GM12878 (cell line): ENCODE results near the gene ITPR2. TPM values are rescaled to one million over a fixed set of nuclear protein-coding genes. Genes with fewer than 3 reads are reported as not detected.
A peak's percentile ranks its signal among the peaks of the same experiment; 100 is the strongest.

Experiments
- ATAC-seq: fragments of 200-7000 bp; cut with Tn5 transposase; 3 replicates; pipeline ENCODE4 v1.9.1; 2020; ENCODE audit warnings: mild to moderate bottlenecking, moderate library complexity
- BruUV-seq: library from RNA; stranded (reverse); fragments of 400-500 nt; replicated peaks from 2 replicates; lab custom pipeline; 2021; lab: Mats Ljungman, UMichigan
- CTCF ChIA-PET: fragments of 300-600 bp; sonication (Branson Sonifier 250); formaldehyde crosslinking; extraction: SDS; loops from one replicate; lab custom pipeline; 2021; ENCODE audit warnings: inconsistent platforms; lab: Yijun Ruan, JAX
- POLR2A ChIA-PET: fragments of 350-600 bp; formaldehyde crosslinking; extraction: SDS; loops from one replicate; lab custom pipeline; 2021; ENCODE audit warnings: inconsistent platforms; lab: Charles Lee
- RAD21 ChIA-PET: fragments of 300-600 bp; sonication (Branson Sonifier 250); formaldehyde crosslinking; loops from one replicate; lab custom pipeline; 2023; ENCODE audit warnings: antibody characterized with exemption; ENCODE audit not compliant: unreplicated experiment; lab: Charles Lee
- SMC1A ChIA-PET: fragments of 300-600 bp; sonication (Branson Sonifier 250); formaldehyde crosslinking; loops from one replicate; lab custom pipeline; 2023; ENCODE audit not compliant: unreplicated experiment, uncharacterized antibody; lab: Charles Lee
- DNase-seq: peaks from one replicate; pipeline ENCODE4 v3.0.0-alpha.2; 2011; ENCODE audit warnings: low read depth, low spot score
- FAIRE-seq: peaks from 3 replicates; lab custom pipeline; 2011; peaks lifted over from hg19 to GRCh38; lab: Jason Lieb, UNC
- H2AFZ ChIP-seq: 2 replicates; pipeline ENCODE4 v1.6.0; 2011; ENCODE audit warnings: low read depth, low read length, control low read depth; ENCODE audit not compliant: control insufficient read depth
- H3K27ac ChIP-seq: 2 replicates; pipeline ENCODE4 v1.5.1; 2011; ENCODE audit warnings: control low read depth; ENCODE audit not compliant: control insufficient read depth, insufficient read depth
- H3K27me3 ChIP-seq, 2 experiments: replicated peaks in 1 of 2; 2 replicates each; pipeline versions ENCODE4 v1.6.0 to v1.6.1; 2011; ENCODE audit warnings: low read length in 1 of 2; ENCODE audit not compliant: control insufficient read depth in 2 of 2, insufficient read depth in 2 of 2
- H3K36me3 ChIP-seq, 2 experiments: 2 replicates each; pipeline ENCODE4 v1.5.1; 2011; ENCODE audit warnings: low read length in 1 of 2; ENCODE audit not compliant: control insufficient read depth in 2 of 2, insufficient read depth in 2 of 2
- H3K4me1 ChIP-seq: 2 replicates; pipeline ENCODE4 v1.6.1; 2011; ENCODE audit warnings: mild to moderate bottlenecking, low read length, moderate library complexity, mixed read lengths; ENCODE audit not compliant: control insufficient read depth, insufficient read depth
- H3K4me2 ChIP-seq: 2 replicates; pipeline ENCODE4 v1.6.0; 2011; ENCODE audit warnings: control low read depth; ENCODE audit not compliant: control insufficient read depth, insufficient read depth
- H3K4me3 ChIP-seq: fragments of 200-600 bp; sonication (generic); 2 replicates; pipeline ENCODE4 v1.5.1; 2016
- H3K79me2 ChIP-seq: 2 replicates; pipeline ENCODE4 v1.6.0; 2011; ENCODE audit warnings: low read length; ENCODE audit not compliant: control insufficient read depth, insufficient read depth
- H3K9ac ChIP-seq: 2 replicates; pipeline ENCODE4 v1.8.0; 2011; ENCODE audit warnings: low read length, control low read depth, mixed read lengths; ENCODE audit not compliant: control insufficient read depth, insufficient read depth
- H3K9me3 ChIP-seq: replicated peaks from 3 replicates; pipeline ENCODE4 v1.5.1; 2011; ENCODE audit warnings: mild to moderate bottlenecking, low read length; ENCODE audit not compliant: control insufficient read depth, insufficient read depth
- H4K20me1 ChIP-seq: 2 replicates; pipeline ENCODE4 v1.6.0; 2011; ENCODE audit not compliant: control insufficient read depth, insufficient read depth
- ASH2L ChIP-seq: fragments of 300-600, 200-600 bp; sonication (generic); IDR thresholded peaks from 2 replicates; pipeline ENCODE4 v1.6.1; 2017; ENCODE audit warnings: low read depth, mild to moderate bottlenecking, borderline replicate concordance
- BCL3 ChIP-seq: IDR thresholded peaks from 2 replicates; pipeline ENCODE4 v1.6.1; 2011; ENCODE audit warnings: borderline replicate concordance, low read depth, mild to moderate bottlenecking, moderate library complexity, low read length; ENCODE audit not compliant: insufficient read depth, poor library complexity, severe bottlenecking
- BHLHE40 ChIP-seq, 2 experiments: fragments of 450-650 bp in 1 of 2; IDR thresholded peaks; 2 replicates each; pipeline ENCODE4 v1.6.1; 2011 to 2017; ENCODE audit warnings: low read depth in 2 of 2, borderline replicate concordance in 1 of 2, improper control_type of control experiment in 1 of 2, low read length in 1 of 2, mild to moderate bottlenecking in 1 of 2
- CHD4 ChIP-seq: fragments of 200-600 bp; sonication (generic); IDR thresholded peaks from 2 replicates; pipeline ENCODE4 v1.6.1; 2016; ENCODE audit warnings: mild to moderate bottlenecking
- CTCF ChIP-seq, 3 experiments: IDR thresholded peaks in 2 of 3; conservative IDR thresholded peaks in 1 of 3; 2 replicates each; pipeline ENCODE4 v1.5.1; 2011; ENCODE audit warnings: low read depth in 3 of 3, low read length in 3 of 3, mild to moderate bottlenecking in 3 of 3, control low read depth in 2 of 3, moderate library complexity in 2 of 3, inconsistent platforms in 1 of 3, mixed read lengths in 1 of 3; ENCODE audit not compliant: control insufficient read depth in 2 of 3, insufficient read depth in 1 of 3; ENCODE audit errors: extremely low read depth in 1 of 3
- ELK1 ChIP-seq: IDR thresholded peaks from 2 replicates; pipeline ENCODE4 v1.6.1; 2012; ENCODE audit warnings: low read depth, low read length, improper control_type of control experiment
- EP300 ChIP-seq, 2 experiments: fragments of 150-350 bp in 1 of 2; IDR thresholded peaks; 2 replicates each; pipeline ENCODE4 v1.6.1; 2011 to 2012; ENCODE audit warnings: low read depth in 2 of 2, low read length in 2 of 2, borderline replicate concordance in 1 of 2, improper control_type of control experiment in 1 of 2, inconsistent platforms in 1 of 2; ENCODE audit not compliant: control insufficient read depth in 1 of 2
- HDGF ChIP-seq: fragments of 450-650 bp; IDR thresholded peaks from 2 replicates; pipeline ENCODE4 v1.6.1; 2016; ENCODE audit warnings: antibody characterized with exemption
- IRF4 ChIP-seq: IDR thresholded peaks from 2 replicates; pipeline ENCODE4 v1.6.1; 2011; ENCODE audit warnings: low read depth, low read length
- JUNB ChIP-seq: IDR thresholded peaks from 2 replicates; pipeline ENCODE4 v1.6.1; 2016; ENCODE audit warnings: antibody characterized with exemption, mild to moderate bottlenecking
- MEF2B ChIP-seq: fragments of 450-650 bp; IDR thresholded peaks from 2 replicates; pipeline ENCODE4 v1.6.1; 2018; ENCODE audit warnings: mild to moderate bottlenecking, moderate library complexity; ENCODE audit not compliant: partially characterized antibody, poor library complexity, severe bottlenecking
- SIX5 ChIP-seq: IDR thresholded peaks from 2 replicates; pipeline ENCODE4 v1.6.1; 2011; ENCODE audit warnings: mild to moderate bottlenecking, low read depth, low read length, moderate library complexity; ENCODE audit not compliant: severe bottlenecking
- SREBF2 ChIP-seq: IDR thresholded peaks from 2 replicates; pipeline ENCODE4 v1.6.1; 2012; ENCODE audit warnings: mild to moderate bottlenecking, low read length
- STAT1 ChIP-seq: fragments of 450-650 bp; conservative IDR thresholded peaks from 2 replicates; pipeline ENCODE4 v1.6.1; 2014; ENCODE audit warnings: antibody characterized with exemption, mild to moderate bottlenecking
- ZBTB11 ChIP-seq: fragments of 450-650 bp; formaldehyde crosslinking; IDR thresholded peaks from 2 replicates; pipeline ENCODE4 v1.5.0; 2022; ENCODE audit warnings: mild to moderate bottlenecking, missing genetic modification characterization
- WGBS: methylation state at CpG from one replicate; pipeline ENCODE4 v1.1.6; 2016; ENCODE audit warnings: low lambda C conversion rate; ENCODE audit not compliant: insufficient replicate concordance, insufficient coverage; ENCODE audit errors: missing lambda C conversion rate; 5-methylcytosine and 5-hydroxymethylcytosine counted together
- in situ Hi-C: fragments of 300-500 bp; cut with MboI; formaldehyde crosslinking; loops from 9 replicates; pipeline ENCODE4 v1.14.3; 2018; ENCODE audit warnings: mixed read lengths
- intact Hi-C: fragments of 100-400 bp; cut with micrococcal nuclease; formaldehyde crosslinking; loops from one replicate; pipeline ENCODE4 v1.14.2; 2022; ENCODE audit not compliant: unreplicated experiment
- polyA plus RNA-seq, 11 experiments: library from polyadenylated mRNA; depleted of rRNA in 4 of 11; unstranded in 6 of 11; stranded (reverse) in 5 of 11; fragments of >200 nt; fragmentation: Nextera tagmentation in 4 of 11; fragmentation: Illumina TruSeq in 1 of 11; extraction: Ambion mirVana in 4 of 11; extraction: Trizol in 1 of 11; gene quantifications; 1 replicate in 1 of 11; 2 replicates in 10 of 11; pipeline versions ENCODE4 v1.2.1 to v1.2.3, GENCODE V29; 2011 to 2016; ENCODE audit warnings: inconsistent platforms in 2 of 11, missing spikeins in 2 of 11, low read depth in 1 of 11
- total RNA-seq, 4 experiments: library from RNA; depleted of rRNA in 3 of 4; stranded (reverse); fragments of >200 nt in 3 of 4; fragmentation: Illumina TruSeq in 1 of 4; extraction: Trizol in 1 of 4; gene quantifications; 2 replicates each; pipeline versions ENCODE4 v1.2.1 to v1.2.3, GENCODE V29; 2013 to 2021

The ITPR2 gene
- total and polyA plus RNA-seq, 10 of the 15 experiments (the other 5 are each of a cell fraction or from before 2014, with no cell fraction given): 7.5 to 76.2 (median 47.1) TPM

- ATAC-seq (peak; percentile 93), FAIRE-seq (no peak), DNase-seq (no peak)
- 1% methylated on average over 5 of the region's 5 CpGs for WGBS
- H2AFZ ChIP-seq: peak overlapping the region; percentile 6
- no peaks in the 10 kb centered on the region for H3K79me2 ChIP-seq
- ChIA-PET SMC1A (interaction anchor here (1.0 to 8.9 kb wide), 18 partner anchors 11 to 219 kb away, joined by 3 to 132 read pairs (median 5); no protein-coding TSS in a partner anchor), CTCF (interaction anchor here (0.7 to 2.3 kb wide), 10 partner anchors 12 to 221 kb away, joined by 3 to 13 read pairs (median 4); no protein-coding TSS in a partner anchor), RAD21 (interaction anchor here (0.7 to 3.2 kb wide), 13 partner anchors 14 to 200 kb away, joined by 3 to 37 read pairs (median 3); no protein-coding TSS in a partner anchor), POLR2A (interaction anchor here (0.7 to 4.5 kb wide), 6 partner anchors 16 to 971 kb away, joined by 3 to 20 read pairs (median 4); no protein-coding TSS in a partner anchor)
- H3K27ac ChIP-seq: no peak overlapping the region
- no TSS peak for BruUV-seq
- peaks cover 14% of the 10 kb centered on the region for H3K4me1 ChIP-seq
- peak overlapping the region; percentile 9; the same call in 1 of the 2 replicates for H3K4me2 ChIP-seq
- H3K9me3 ChIP-seq: peaks cover 4% of the 10 kb centered on the region; the same call in 2 of the 3 replicates
- H3K27me3 ChIP-seq: no peaks in the 10 kb centered on the region
- H4K20me1 ChIP-seq: no peaks in the 10 kb centered on the region
- in situ Hi-C loops (no loop called here), intact Hi-C loops (no loop called here)
- H3K36me3 ChIP-seq: no peaks in the 10 kb centered on the region
- H3K9ac ChIP-seq: no peak overlapping the region
- no peak overlapping the region for H3K4me3 ChIP-seq
- TF ChIP-seq CTCF (IDR thresholded peaks at IDR 0.05 in 2 of 3, conservative IDR thresholded peaks at IDR 0.05 in 1 of 3; ENCODE audit: control insufficient read depth in 2 of 3, extremely low read depth in 1 of 3, insufficient read depth in 1 of 3, low read depth in 3 of 3, low read length in 3 of 3) (no peak), STAT1 (no peak), IRF4 (no peak), JUNB (no peak), MEF2B (peak; percentile 52), ZBTB11 (CRISPR knock-in tag) (no peak), BCL3 (peak; percentile 50), ELK1 (0 out of 2 replicates have a peak, but pooled peaks have one; percentile 27), SIX5 (no peak), ASH2L (no peak), SREBF2 (no peak), BHLHE40 (IDR thresholded peaks at IDR 0.05; ENCODE audit: borderline replicate concordance in 1 of 2, low read depth in 2 of 2, low read length in 1 of 2) (peak; percentile 63 to 82; a peak in 3 of 4 replicates), CHD4 (no peak), HDGF (no peak), EP300 (IDR thresholded peaks at IDR 0.05; ENCODE audit: borderline replicate concordance in 1 of 2, control insufficient read depth in 1 of 2, low read depth in 2 of 2, low read length in 2 of 2) (peak in 1 of 2 experiments; percentile 35; a peak in 1 of 4 replicates)
Measured at GRCh38 chr12:26318661-26319068, 514.3 kb downstream of the ITPR2 start.
